ENCODE measurements around the gene SLC1A2. TPM values are rescaled to one million over a fixed set of nuclear protein-coding genes. Genes with fewer than 3 reads are reported as not detected.

The SLC1A2 gene
- total and polyA plus RNA-seq, 2 of the 4 experiments (the other 2 are of a cell fraction): 0.15 to 0.54 TPM

- Histone ChIP-seq H2BK5ac (ENCODE audit: low read depth, low read length, poor library complexity, severe bottlenecking) (peak overlapping the region; percentile 90), H2AK5ac (ENCODE audit: low read depth, low read length) (no peak overlapping the region), H3K4me3 (ENCODE audit: insufficient read depth, low read depth, low read length) (no peak overlapping the region), H3K4me1 (ENCODE audit: control insufficient read depth, insufficient read depth, low read length) (peaks cover 11% of the 10 kb centered on the region; the same call in 1 of the 2 replicates), H3K9me1 (ENCODE audit: insufficient read depth, low read length) (peaks cover 3% of the 10 kb centered on the region), H4K8ac (ENCODE audit: low read depth in 2 of 2, low read length in 2 of 2) (peak overlapping the region in 1 of 2 experiments; percentile 56; a peak in 2 of 4 replicates), H2AK9ac (replicated peaks; ENCODE audit: low read depth, low read length, poor library complexity) (no peak overlapping the region), H3K27ac (ENCODE audit: insufficient read depth, low read length) (peak overlapping the region; percentile 18; the same call in 1 of the 2 replicates), H3K36me3 (ENCODE audit: control insufficient read depth, insufficient read depth, low read length) (no peaks in the 10 kb centered on the region), H3K14ac (replicated peaks; ENCODE audit: low read depth, low read length) (peak overlapping the region; percentile 53; the same call in 1 of the 2 replicates), H3K4ac (ENCODE audit: low read depth, low read length) (no peak overlapping the region), H3K27me3 (ENCODE audit: control insufficient read depth, insufficient read depth, low read length) (no peaks in the 10 kb centered on the region), H3K4me2 (ENCODE audit: low read depth, low read length) (no peak overlapping the region), H2AFZ (replicated peaks; ENCODE audit: low read length, poor library complexity) (no peak overlapping the region), H3K79me1 (ENCODE audit: low read depth in 1 of 2, low read length in 2 of 2) (no peaks in the 10 kb centered on the region), H4K91ac (ENCODE audit: insufficient read depth, low read depth, low read length) (no peak overlapping the region), H3K9ac (ENCODE audit: low read depth, low read length) (no peak overlapping the region), H4K20me1 (ENCODE audit: insufficient read depth, low read length) (peaks cover 3% of the 10 kb centered on the region; the same call in 1 of the 2 replicates), H3K9me3 (ENCODE audit: control insufficient read depth, insufficient read depth, low read length) (no peaks in the 10 kb centered on the region), H3K56ac (ENCODE audit: extremely low read depth, insufficient read depth, low read length) (no peak overlapping the region; the same call in 1 of the 2 replicates), H4K5ac (ENCODE audit: low read depth, low read length) (0 out of 2 replicates have a peak overlapping the region, but pooled peaks have one; percentile 3), H2BK20ac (ENCODE audit: low read depth, low read length) (peak overlapping the region; percentile 50; the same call in 1 of the 2 replicates), H3K18ac (ENCODE audit: low read depth, low read length) (peak overlapping the region; percentile 27; the same call in 1 of the 2 replicates), H2BK15ac (ENCODE audit: low read depth, low read length) (peak overlapping the region; percentile 89; the same call in 1 of the 3 replicates), H3K23ac (ENCODE audit: low read depth, low read length) (no peak overlapping the region), H2BK120ac (ENCODE audit: low read depth, low read length) (peak overlapping the region; percentile 42; the same call in 1 of the 2 replicates)
- no peak for DNase-seq
- intact Hi-C loops (cut with micrococcal nuclease) (no loop called here), dilution Hi-C loops (cut with HindIII; ENCODE audit: low sequenced_read_pairs, unreplicated experiment) (no loop called here), in situ Hi-C loops (cut with MboI; ENCODE audit: low sequenced_read_pairs) (no loop called here)
- TF ChIP-seq RFX5 (IDR thresholded peaks at IDR 0.05; ENCODE audit: low read depth, low read length) (no peak), MXI1 (IDR thresholded peaks at IDR 0.05; ENCODE audit: borderline replicate concordance, low read depth, low read length) (no peak), MAZ (IDR thresholded peaks at IDR 0.05; ENCODE audit: borderline replicate concordance, low read depth, low read length) (no peak), SMC3 (IDR thresholded peaks at IDR 0.05; ENCODE audit: low read depth, low read length) (no peak), NFE2L2 (IDR thresholded peaks at IDR 0.05; ENCODE audit: low read depth, low read length) (no peak), POLR2A (IDR thresholded peaks at IDR 0.05; ENCODE audit: low read depth, low read length) (no peak), RAD21 (IDR thresholded peaks at IDR 0.05; ENCODE audit: low read length) (no peak), CHD1 (IDR thresholded peaks at IDR 0.05; ENCODE audit: low read depth, low read length) (no peak)
- BruUV-seq (replicated peaks): no TSS peak
- no peak for ATAC-seq (ENCODE audit: low read depth)
- POLR2A ChIA-PET (ENCODE audit: unreplicated experiment): no interaction called here
- 70% methylated on average over 1 of the region's 1 CpG; no CpG with 5 or more reads in 1 of the 2 experiments for WGBS, 2 experiments (ENCODE audit: extremely low coverage in 2 of 2, insufficient read length in 1 of 2)
- CTCF ChIA-PET: interaction anchor here (0.6 kb wide), 1 partner anchor 31 kb away, joined by 3 read pairs; no protein-coding TSS in a partner anchor
These were observed 82.6 kb downstream of the SLC1A2 start for GRCh38 chr11:35336726-35337125.

Measured in IMR-90 (cell line).